K562 (cell line): ENCODE data around the gene CALML4. TPM values are rescaled to one million over a fixed set of nuclear protein-coding genes. Genes with fewer than 3 reads are reported as not detected.

ENCODE experiments used
- ARHGAP35 ChIP-seq: fragments of 450-650 bp; IDR thresholded peaks from 2 replicates; pipeline ENCODE4 v1.6.1; 2018; ENCODE audit not compliant: partially characterized antibody
- CTCF ChIP-seq, 3 experiments: IDR thresholded peaks in 2 of 3; conservative IDR thresholded peaks in 1 of 3; 2 replicates each; pipeline ENCODE4 v1.5.1; 2011 to 2012; ENCODE audit warnings: low read length in 3 of 3, mild to moderate bottlenecking in 3 of 3, control low read depth in 2 of 3, improper control_type of control experiment in 1 of 3, inconsistent platforms in 1 of 3, low read depth in 1 of 3, mixed read lengths in 1 of 3, moderate library complexity in 1 of 3; ENCODE audit not compliant: insufficient read depth in 2 of 3
- ELK1 ChIP-seq: sonication (generic); formaldehyde crosslinking; IDR thresholded peaks from 2 replicates; pipeline ENCODE4 v1.8.1; 2022; ENCODE audit warnings: missing genetic modification reagents
- MTA2 ChIP-seq: fragments of 450-650 bp; IDR thresholded peaks from 2 replicates; pipeline ENCODE4 v1.6.1; 2016; ENCODE audit warnings: low read depth
- MYNN ChIP-seq, 2 experiments: sonication (generic); formaldehyde crosslinking in 1 of 2; IDR thresholded peaks; 2 replicates each; pipeline versions ENCODE4 v1.5.0 to v1.6.1; 2016 to 2020; ENCODE audit warnings: antibody characterized with exemption in 1 of 2, missing genetic modification reagents in 1 of 2
- NCOA2 ChIP-seq, 2 experiments: fragments of 450-650 bp; IDR thresholded peaks; 2 replicates each; pipeline ENCODE4 v1.6.1; 2018; ENCODE audit warnings: mild to moderate bottlenecking in 2 of 2, moderate library complexity in 1 of 2; ENCODE audit not compliant: partially characterized antibody in 2 of 2
- REST ChIP-seq, 2 experiments: fragments of 450-650 bp; formaldehyde crosslinking in 1 of 2; IDR thresholded peaks; 2 replicates each; pipeline versions ENCODE4 v1.4.0 to v1.6.1; 2014 to 2020; ENCODE audit warnings: mild to moderate bottlenecking in 2 of 2, borderline replicate concordance in 1 of 2, low read depth in 1 of 2
- RUNX1 ChIP-seq: sonication (generic); IDR thresholded peaks from 2 replicates; pipeline ENCODE4 v1.6.1; 2016; ENCODE audit warnings: antibody characterized with exemption, low read depth
- SMC3 ChIP-seq: conservative IDR thresholded peaks from 2 replicates; pipeline ENCODE4 v1.6.1; 2011; ENCODE audit warnings: low read depth, low read length, improper control_type of control experiment; ENCODE audit not compliant: insufficient read depth
- SP2 ChIP-seq: IDR thresholded peaks from 2 replicates; pipeline ENCODE4 v1.6.1; 2011; ENCODE audit warnings: mild to moderate bottlenecking, low read depth, low read length, moderate library complexity; ENCODE audit not compliant: poor library complexity, severe bottlenecking; ENCODE audit errors: extremely low read depth
- VEZF1 ChIP-seq: fragments of 200-800 bp; sonication (Bioruptor generic); IDR thresholded peaks from 2 replicates; pipeline ENCODE4 v1.6.1; 2017; ENCODE audit warnings: missing genetic modification characterization, missing compliant biosample characterization
- ZNF695 ChIP-seq: fragments of 450-650 bp; formaldehyde crosslinking; IDR thresholded peaks from 2 replicates; pipeline ENCODE4 v1.4.0; 2020; ENCODE audit warnings: mild to moderate bottlenecking, moderate library complexity
- polyA plus RNA-seq, 8 experiments: library from polyadenylated mRNA; depleted of rRNA in 4 of 8; stranded (reverse) in 5 of 8; unstranded in 3 of 8; fragments of >200 nt; fragmentation: Nextera tagmentation in 2 of 8; fragmentation: Illumina TruSeq in 1 of 8; extraction: Ambion mirVana in 2 of 8; extraction: Trizol in 1 of 8; gene quantifications; 2 replicates each; pipeline versions ENCODE4 v1.2.1 to v1.2.3, GENCODE V29; 2011 to 2014; ENCODE audit warnings: inconsistent platforms in 1 of 8, missing spikeins in 1 of 8
- total RNA-seq, 7 experiments: library from RNA; depleted of rRNA in 6 of 7; stranded (reverse); fragments of >200 nt in 6 of 7; fragmentation: Illumina TruSeq in 2 of 7; extraction: Trizol in 2 of 7; gene quantifications; 2 replicates each; pipeline versions ENCODE4 v1.2.1 to v1.2.3, GENCODE V29; 2011 to 2021; ENCODE audit warnings: low replicate concordance in 1 of 7

CALML4 gene
- total and polyA plus RNA-seq, 9 of the 15 experiments (the other 6 are each of a cell fraction or from before 2014, with no cell fraction given) = 2.8 to 30.6 (median 15.5) TPM

GRCh38 chr15:68210821-68211655 lies 5.9 kb upstream of the CALML4 start (continued):
- peak; percentile 28; the same call in 1 of the 2 replicates for TF ChIP-seq REST (IDR thresholded peaks at IDR 0.05; ENCODE audit: borderline replicate concordance)
- TF ChIP-seq REST (CRISPR knock-in tag; IDR thresholded peaks at IDR 0.05; ENCODE audit: low read depth) = no peak
- no peak for TF ChIP-seq MTA2
- peak; percentile 39; the same call in 1 of the 2 replicates for TF ChIP-seq SMC3
- no peak for TF ChIP-seq ELK1
- TF ChIP-seq ARHGAP35 = no peak
- no peak for TF ChIP-seq SP2
- TF ChIP-seq NCOA2 (IDR thresholded peaks at IDR 0.05; ENCODE audit: partially characterized antibody in 2 of 2) = no peak
- 0 out of 2 replicates have a peak, but pooled peaks have one; percentile 21 for TF ChIP-seq MYNN (IDR thresholded peaks at IDR 0.05)
- TF ChIP-seq MYNN (CRISPR knock-in tag; IDR thresholded peaks at IDR 0.05) = no peak
- no peak for TF ChIP-seq RUNX1
- no peak for TF ChIP-seq ZNF695 (CRISPR knock-in tag)
- peak; percentile 65 to 78 (median 68) for TF ChIP-seq CTCF (IDR thresholded peaks at IDR 0.05 in 2 of 3, conservative IDR thresholded peaks at IDR 0.05 in 1 of 3; ENCODE audit: insufficient read depth in 2 of 3, low read depth in 1 of 3, low read length in 3 of 3)
- peak; percentile 69 for TF ChIP-seq VEZF1
